ENCODE results near the gene P2RX5. TPM values are rescaled to one million over a fixed set of nuclear protein-coding genes. Genes with fewer than 3 reads are reported as not detected.
A peak's percentile ranks its signal among the peaks of the same experiment; 100 is the strongest.
"Not testable (repeated sequence)": the region's sequence is repeated elsewhere in the genome, so short reads cannot be mapped to it uniquely, and the experiment has no call there.

The P2RX5 gene
- total and polyA plus RNA-seq, 2 donors (not counting 1 experiment from before 2014, with no cell fraction given) = 0.79 to 0.99 TPM

GRCh38 chr17:3710951-3711383 lies 15.0 kb upstream of the P2RX5 start:
- Histone ChIP-seq H3K27ac (ENCODE audit: insufficient read depth, low read length) (no peak overlapping the region), H3K4me2 (ENCODE audit: extremely low read depth, insufficient read depth, low read length) (no peak overlapping the region), H3K36me3 (ENCODE audit: control insufficient read depth, insufficient read depth, low read length) (no peaks in the 10 kb centered on the region), H2AFZ (ENCODE audit: low read length) (no peak overlapping the region), H3K79me2 (ENCODE audit: control insufficient read depth, insufficient read depth, low read length) (no peaks in the 10 kb centered on the region), H3K9me3 (ENCODE audit: control insufficient read depth, insufficient read depth, low read depth, low read length) (no peaks in the 10 kb centered on the region), H3K9ac (ENCODE audit: insufficient read depth, low read length) (no peak overlapping the region), H3K27me3 (ENCODE audit: control insufficient read depth, insufficient read depth, low read length) (no peaks in the 10 kb centered on the region), H4K20me1 (ENCODE audit: control insufficient read depth, extremely low read depth, insufficient read depth, low read length) (no peaks in the 10 kb centered on the region), H3K4me3 (replicated peaks in 1 of 4; ENCODE audit: control extremely low read depth in 1 of 4, insufficient read depth in 1 of 4, low read depth in 3 of 4, low read length in 4 of 4) (no peak overlapping the region), H3K4me1 (ENCODE audit: control insufficient read depth, extremely low read depth, insufficient read depth, low read length) (no peaks in the 10 kb centered on the region)
- DNase-seq (ENCODE audit: low read depth in 2 of 2) = peak; percentile 52 to 73
- no peak for TF ChIP-seq CTCF (conservative IDR thresholded peaks at IDR 0.05 in 1 of 2, IDR thresholded peaks at IDR 0.05 in 1 of 2; ENCODE audit: low read depth in 1 of 2, low read length in 2 of 2)
- TF ChIP-seq EZH2 (IDR thresholded peaks at IDR 0.05; ENCODE audit: low read length, missing control alignments) = no peak

- Histone ChIP-seq H3K27me3 (ENCODE audit: control insufficient read depth, insufficient read depth, low read length) (no peaks in the 10 kb centered on the region), H2AFZ (ENCODE audit: low read length) (no peak overlapping the region), H3K4me1 (ENCODE audit: control insufficient read depth, extremely low read depth, insufficient read depth, low read length) (no peaks in the 10 kb centered on the region), H3K79me2 (ENCODE audit: control insufficient read depth, insufficient read depth, low read length) (no peaks in the 10 kb centered on the region), H3K27ac (ENCODE audit: insufficient read depth, low read length) (no peak overlapping the region), H3K9ac (ENCODE audit: insufficient read depth, low read length) (no peak overlapping the region), H3K9me3 (ENCODE audit: control insufficient read depth, insufficient read depth, low read depth, low read length) (no peaks in the 10 kb centered on the region), H3K4me2 (ENCODE audit: extremely low read depth, insufficient read depth, low read length) (no peak overlapping the region), H3K36me3 (ENCODE audit: control insufficient read depth, insufficient read depth, low read length) (no peaks in the 10 kb centered on the region), H4K20me1 (ENCODE audit: control insufficient read depth, extremely low read depth, insufficient read depth, low read length) (no peaks in the 10 kb centered on the region), H3K4me3 (replicated peaks in 1 of 4; ENCODE audit: control extremely low read depth in 1 of 4, insufficient read depth in 1 of 4, low read depth in 3 of 4, low read length in 4 of 4) (no peak overlapping the region)
- TF ChIP-seq CTCF (conservative IDR thresholded peaks at IDR 0.05 in 1 of 2, IDR thresholded peaks at IDR 0.05 in 1 of 2; ENCODE audit: low read depth in 1 of 2, low read length in 2 of 2) (no peak), EZH2 (IDR thresholded peaks at IDR 0.05; ENCODE audit: low read length, missing control alignments) (no peak)
- DNase-seq (ENCODE audit: low read depth in 2 of 2) = no peak
These were observed 12.4 kb upstream of the P2RX5 start for GRCh38 chr17:3708366-3708765.

GRCh38 chr17:3705718-3705984 lies 9.7 kb upstream of the P2RX5 start:
- not testable (repeated sequence) for H3K4me1 ChIP-seq (ENCODE audit: control insufficient read depth, extremely low read depth, insufficient read depth, low read length); H3K27me3 ChIP-seq (ENCODE audit: control insufficient read depth, insufficient read depth, low read length); H4K20me1 ChIP-seq (ENCODE audit: control insufficient read depth, extremely low read depth, insufficient read depth, low read length); H3K79me2 ChIP-seq (ENCODE audit: control insufficient read depth, insufficient read depth, low read length); DNase-seq (ENCODE audit: low read depth in 2 of 2); H3K4me3 ChIP-seq (replicated peaks in 1 of 4; ENCODE audit: control extremely low read depth in 1 of 4, insufficient read depth in 1 of 4, low read depth in 3 of 4, low read length in 4 of 4); H2AFZ ChIP-seq (ENCODE audit: low read length); H3K4me2 ChIP-seq (ENCODE audit: extremely low read depth, insufficient read depth, low read length); H3K27ac ChIP-seq (ENCODE audit: insufficient read depth, low read length); H3K9ac ChIP-seq (ENCODE audit: insufficient read depth, low read length); H3K9me3 ChIP-seq (ENCODE audit: control insufficient read depth, insufficient read depth, low read depth, low read length); H3K36me3 ChIP-seq (ENCODE audit: control insufficient read depth, insufficient read depth, low read length)
